Ishikawa (cell line): ENCODE data around the gene IFI27L2.

Experiments
- CEBPB ChIP-seq: IDR thresholded peaks from 2 replicates; pipeline ENCODE4 v1.6.1; 2012
- CREB1 ChIP-seq: IDR thresholded peaks from 2 replicates; pipeline ENCODE4 v1.6.1; 2012; ENCODE audit warnings: low read depth
- EGR1 ChIP-seq: IDR thresholded peaks from 2 replicates; pipeline ENCODE4 v1.6.1; 2012
- EP300 ChIP-seq: IDR thresholded peaks from 2 replicates; pipeline ENCODE4 v1.6.1; 2012; ENCODE audit warnings: borderline replicate concordance
- FOXM1 ChIP-seq: IDR thresholded peaks from 2 replicates; pipeline ENCODE4 v1.6.1; 2012; ENCODE audit warnings: low read depth, borderline replicate concordance
- MAX ChIP-seq: IDR thresholded peaks from 2 replicates; pipeline ENCODE4 v1.6.1; 2012
- NFIC ChIP-seq: IDR thresholded peaks from 2 replicates; pipeline ENCODE4 v1.6.1; 2012
- RAD21 ChIP-seq: IDR thresholded peaks from 2 replicates; pipeline ENCODE4 v1.6.1; 2012; ENCODE audit warnings: low read depth
- REST ChIP-seq: IDR thresholded peaks from 2 replicates; pipeline ENCODE4 v1.6.1; 2012; ENCODE audit warnings: low read depth, mild to moderate bottlenecking
- TAF1 ChIP-seq: IDR thresholded peaks from 2 replicates; pipeline ENCODE4 v1.6.1; 2012; ENCODE audit warnings: low read depth, mild to moderate bottlenecking
- TCF12 ChIP-seq: IDR thresholded peaks from 2 replicates; pipeline ENCODE4 v1.6.1; 2012; ENCODE audit warnings: low read depth
- TEAD4 ChIP-seq: IDR thresholded peaks from 2 replicates; pipeline ENCODE4 v1.6.1; 2012
- USF1 ChIP-seq: IDR thresholded peaks from 2 replicates; pipeline ENCODE4 v1.6.1; 2012
- YY1 ChIP-seq: IDR thresholded peaks from 2 replicates; pipeline ENCODE4 v1.6.1; 2012; ENCODE audit warnings: low read depth
- ZBTB7A ChIP-seq: IDR thresholded peaks from 2 replicates; pipeline ENCODE4 v1.6.1; 2012; ENCODE audit warnings: low read depth

Gene IFI27L2

GRCh38 chr14:94172545-94172944 lies 43.1 kb upstream of the IFI27L2 start:
- TF ChIP-seq NFIC (no peak), EGR1 (no peak), YY1 (no peak), FOXM1 (no peak), TAF1 (no peak), MAX (no peak), CEBPB (no peak), TEAD4 (no peak), REST (no peak), TCF12 (no peak), RAD21 (no peak), CREB1 (no peak), USF1 (no peak), ZBTB7A (no peak), EP300 (no peak)

- TF ChIP-seq ZBTB7A (no peak), NFIC (no peak), CEBPB (no peak), USF1 (no peak), EP300 (no peak)
Measured at GRCh38 chr14:94171208-94171607, 41.8 kb upstream of the IFI27L2 start.

- TF ChIP-seq REST (no peak), TAF1 (no peak), TCF12 (no peak), EP300 (no peak), ZBTB7A (no peak), TEAD4 (no peak), RAD21 (no peak), FOXM1 (no peak), CEBPB (no peak), NFIC (no peak), MAX (no peak), CREB1 (no peak), EGR1 (no peak), YY1 (no peak), USF1 (no peak)
Measured at GRCh38 chr14:94170136-94170535, 40.7 kb upstream of the IFI27L2 start.

GRCh38 chr14:94165744-94166143 lies 36.3 kb upstream of the IFI27L2 start:
- no peak for TF ChIP-seq CREB1
- TF ChIP-seq REST = no peak
- TF ChIP-seq TCF12 = no peak
- no peak for TF ChIP-seq MAX
- TF ChIP-seq USF1 = no peak
- no peak for TF ChIP-seq FOXM1
- TF ChIP-seq EP300 = no peak
- TF ChIP-seq NFIC = no peak
- TF ChIP-seq RAD21 = no peak
- TF ChIP-seq EGR1 = no peak
- no peak for TF ChIP-seq YY1
- TF ChIP-seq TAF1 = no peak
- TF ChIP-seq TEAD4 = no peak
